Prostate gland (tissue), 2 donors: ENCODE results near the gene SND1. TPM values are rescaled to one million over a fixed set of nuclear protein-coding genes. Genes with fewer than 3 reads are reported as not detected.

Experiments used
- DNase-seq: peaks from one replicate; pipeline ENCODE4 v3.0.0-alpha.2; 2019; ENCODE audit warnings: low spot score
- H3K27ac ChIP-seq, 2 donors: fragments of 200-600 bp; sonication (generic); 2 replicates each; pipeline ENCODE4 v1.5.1; 2017 to 2019
- H3K27me3 ChIP-seq: fragments of 200-600 bp; sonication (generic); replicated peaks from 2 replicates; pipeline ENCODE4 v1.5.1; 2019; ENCODE audit not compliant: insufficient read depth
- H3K36me3 ChIP-seq, 2 donors: fragments of 200-600 bp; sonication (generic); 1 replicate in 1 of 2; 2 replicates in 1 of 2; pipeline versions ENCODE4 v1.5.1 to v1.8.1; 2017 to 2019
- H3K4me1 ChIP-seq: fragments of 200-600 bp; sonication (generic); replicated peaks from 2 replicates; pipeline ENCODE4 v1.5.1; 2019
- H3K4me3 ChIP-seq, 2 donors: fragments of 200-600 bp; sonication (generic); 2 replicates each; pipeline ENCODE4 v1.5.1; 2017 to 2019
- H3K9me3 ChIP-seq: fragments of 200-600 bp; sonication (generic); 2 replicates; pipeline ENCODE4 v1.5.1; 2017
- CTCF ChIP-seq, 4 experiments: fragments of 200-600 bp in 2 of 4; fragments of 450-650 bp in 2 of 4; sonication (generic) in 2 of 4; IDR thresholded peaks; 1 replicate in 3 of 4; 2 replicates in 1 of 4; pipeline ENCODE4 v1.5.1; 2016 to 2019; ENCODE audit warnings: antibody characterized with exemption in 4 of 4, mild to moderate bottlenecking in 2 of 4, moderate library complexity in 2 of 4
- POLR2A ChIP-seq: fragments of 450-650 bp; IDR thresholded peaks from one replicate; pipeline ENCODE4 v1.6.1; 2016; ENCODE audit warnings: antibody characterized with exemption, mild to moderate bottlenecking
- POLR2AphosphoS5 ChIP-seq: sonication (generic); formaldehyde crosslinking; IDR thresholded peaks from one replicate; pipeline ENCODE4 v1.6.1; 2017; ENCODE audit warnings: antibody characterized with exemption
- WGBS: methylation state at CpG from one replicate; pipeline ENCODE4 v1.1.5; 2018; 5-methylcytosine and 5-hydroxymethylcytosine counted together
- intact Hi-C: fragments of 100-400 bp; cut with DNase I; formaldehyde crosslinking; loops from one replicate; pipeline ENCODE4 v1.14.2; 2022
- total RNA-seq, 2 donors: library from RNA; depleted of rRNA; stranded (reverse); fragments of >200 nt; gene quantifications; one replicate each; pipeline ENCODE4 v1.1.0, GENCODE V29; 2016

SND1 gene
- total RNA-seq, 2 donors from 2014 or later, result 175 to 190 TPM

DNA sequence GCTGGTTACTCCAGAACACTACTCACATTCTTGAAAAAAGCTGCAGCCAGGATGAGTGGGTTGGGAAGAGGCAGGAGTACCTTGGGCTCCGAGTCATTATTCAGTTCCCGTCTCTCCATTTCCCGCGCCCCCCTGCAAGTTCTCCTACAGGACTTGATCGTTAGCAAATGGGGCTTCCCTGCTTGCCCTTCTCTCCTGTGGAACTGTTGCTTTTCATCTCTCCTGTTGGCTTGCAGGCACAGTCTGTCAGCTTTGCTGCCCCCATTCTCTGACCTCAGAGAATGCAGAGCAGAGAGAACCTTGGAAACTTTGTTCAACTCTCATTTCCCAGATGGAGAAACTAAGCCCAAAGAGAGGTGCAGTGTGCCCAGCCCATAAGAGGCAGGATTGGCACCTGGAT, 414.9 kb downstream of the SND1 start:
- Histone ChIP-seq H3K4me3 (no peak overlapping the region), H3K27ac (no peak overlapping the region), H3K4me1 (no peaks in the 10 kb centered on the region), H3K36me3 (no peaks in the 10 kb centered on the region), H3K27me3 (no peaks in the 10 kb centered on the region), H3K9me3 (no peaks in the 10 kb centered on the region)
- TF ChIP-seq POLR2A, result no peak
- TF ChIP-seq CTCF (IDR thresholded peaks at IDR 0.05), result no peak
- no peak for TF ChIP-seq POLR2AphosphoS5
- no peak for DNase-seq
- WGBS, result 85% methylated on average over 5 of the region's 5 CpGs
- intact Hi-C loops, result no loop called here

GRCh38 chr7:128067983-128068382, 416.0 kb downstream of the SND1 start:
- TF ChIP-seq CTCF (IDR thresholded peaks at IDR 0.05) (no peak), POLR2AphosphoS5 (no peak)
- intact Hi-C loops, result no loop called here
- Histone ChIP-seq H3K4me3 (no peak overlapping the region), H3K36me3 (no peaks in the 10 kb centered on the region), H3K27me3 (no peaks in the 10 kb centered on the region), H3K4me1 (no peaks in the 10 kb centered on the region), H3K9me3 (no peaks in the 10 kb centered on the region), H3K27ac (no peak overlapping the region)
- no peak for DNase-seq
- 88% methylated on average over 5 of the region's 5 CpGs for WGBS

- DNase-seq, result no peak
- no peaks in the 10 kb centered on the region for H3K27me3 ChIP-seq
- intact Hi-C loops, result no loop called here
- no peak overlapping the region for H3K27ac ChIP-seq
- H3K4me3 ChIP-seq, result no peak overlapping the region
- no peaks in the 10 kb centered on the region for H3K9me3 ChIP-seq
- no peaks in the 10 kb centered on the region for H3K4me1 ChIP-seq
- no peaks in the 10 kb centered on the region for H3K36me3 ChIP-seq
- no peak for TF ChIP-seq CTCF (IDR thresholded peaks at IDR 0.05)
- no peak for TF ChIP-seq POLR2AphosphoS5
- no peak for TF ChIP-seq POLR2A
- WGBS, result 91% methylated on average over 8 of the region's 8 CpGs
Observed at GRCh38 chr7:128068785-128069184, 416.8 kb downstream of the SND1 start.

DNA sequence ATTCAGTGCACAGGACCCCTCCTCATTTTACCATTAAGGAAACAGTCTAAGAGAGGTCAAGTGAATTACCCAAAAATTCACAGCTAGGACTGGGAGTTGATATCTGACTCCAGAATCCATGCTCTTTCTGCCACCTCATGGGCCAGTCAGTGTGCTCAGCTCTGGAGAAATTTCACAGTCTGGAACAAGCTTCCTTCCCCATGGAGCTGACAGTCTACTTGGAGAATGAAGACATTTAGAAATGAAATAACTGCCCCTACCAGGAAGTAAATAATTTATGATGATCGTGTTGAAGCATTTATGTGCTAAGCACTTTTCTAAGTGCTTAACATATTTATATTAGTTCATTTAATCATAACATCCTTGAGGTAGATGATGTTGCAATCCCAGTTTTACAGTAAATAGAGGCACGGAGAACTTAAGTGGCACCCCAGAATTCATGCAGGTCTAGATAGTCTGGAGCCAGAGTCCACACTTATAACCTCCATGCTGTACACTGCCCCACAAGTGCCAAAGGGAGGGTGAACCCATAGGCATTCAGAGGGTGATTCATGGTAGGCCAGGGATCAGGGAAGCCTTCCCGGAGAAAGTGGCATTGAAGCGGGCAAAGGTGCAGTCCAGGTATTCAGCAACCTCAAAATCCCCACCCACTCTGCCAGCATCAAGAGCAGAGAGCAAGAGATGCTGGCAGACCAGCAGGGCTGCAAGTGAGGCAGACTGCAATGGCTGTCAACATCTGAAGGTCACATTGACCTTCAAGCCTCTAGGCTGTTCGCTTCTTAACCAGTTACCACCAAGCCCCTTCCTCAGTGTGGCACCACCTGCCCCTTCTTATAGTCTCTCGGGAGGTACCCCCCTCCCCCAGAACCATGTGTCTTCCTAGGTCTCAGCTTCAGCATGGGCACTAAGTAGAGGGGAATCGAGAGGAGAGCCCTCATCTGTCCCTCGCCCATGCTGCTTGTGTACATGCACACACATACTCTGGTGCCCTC, 417.7 kb downstream of the SND1 start:
- intact Hi-C loops, result no loop called here

More for the DNA sequence above, 417.7 kb downstream of the SND1 start:
- Histone ChIP-seq H3K4me3 (no peak overlapping the region), H3K9me3 (no peaks in the 10 kb centered on the region), H3K27me3 (no peaks in the 10 kb centered on the region), H3K36me3 (no peaks in the 10 kb centered on the region), H3K4me1 (no peaks in the 10 kb centered on the region), H3K27ac (no peak overlapping the region)
- 87% methylated on average over 8 of the region's 8 CpGs for WGBS
- no peak for DNase-seq
- TF ChIP-seq CTCF (IDR thresholded peaks at IDR 0.05) (no peak), POLR2A (no peak), POLR2AphosphoS5 (no peak)
